Measurements from ENCODE around the gene NDUFS6. TPM values are rescaled to one million over a fixed set of nuclear protein-coding genes. Genes with fewer than 3 reads are reported as not detected.

The NDUFS6 gene
- total and polyA plus RNA-seq, 2 of the 8 experiments (the other 6 are each of a cell fraction or from before 2014, with no cell fraction given): 72.7 to 191 TPM

DNA sequence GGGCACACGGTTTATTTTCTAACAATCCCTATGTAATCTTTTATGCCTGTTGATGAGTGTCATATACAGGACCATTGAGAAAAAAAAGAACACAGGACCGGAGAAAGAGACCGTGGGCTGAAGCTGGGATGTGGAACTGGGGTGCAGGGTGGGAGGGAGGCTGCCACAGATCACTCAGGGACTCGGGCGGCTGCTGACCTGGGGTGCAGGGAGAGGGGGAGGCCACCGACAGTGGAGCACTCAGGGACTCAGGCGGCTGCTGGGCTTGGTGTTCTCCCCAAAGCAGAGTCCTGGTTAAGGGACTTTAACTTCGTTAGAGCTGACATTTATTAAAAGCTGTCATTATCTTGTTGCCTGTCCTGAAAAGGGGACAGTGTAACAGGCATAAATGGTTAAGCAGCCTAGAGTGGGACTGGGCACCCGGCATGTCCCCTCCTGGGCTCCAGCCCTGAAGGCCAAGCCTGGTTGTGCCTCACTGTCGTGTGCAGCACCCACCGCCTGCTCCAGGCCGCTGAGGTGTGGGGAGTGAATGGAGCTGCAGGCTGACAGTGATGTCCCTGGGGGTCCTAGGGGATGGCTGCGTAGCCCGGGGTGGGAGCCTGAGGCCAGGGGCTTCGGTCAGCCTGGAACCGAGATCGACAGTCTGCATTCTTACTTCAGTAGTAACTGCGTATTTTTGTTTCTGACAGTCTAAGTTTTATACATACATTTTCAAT is 14.0 kb downstream of the NDUFS6 start:
- FAIRE-seq (no peak), DNase-seq (ENCODE audit: low read depth in 1 of 2, low spot score in 2 of 2) (no peak)
- H3K23ac ChIP-seq (ENCODE audit: insufficient read length): no peak overlapping the region
- no peak overlapping the region for H2BK12ac ChIP-seq (ENCODE audit: low read depth, low read length)
- H3K27ac ChIP-seq (ENCODE audit: low read depth, low read length): no peak overlapping the region
- ChIA-PET CTCF (ENCODE audit: partially characterized antibody) (interaction anchor here (0.6 to 1.6 kb wide), 5 partner anchors 10 to 222 kb away, joined by 3 to 4 read pairs (median 3); no protein-coding TSS in a partner anchor), POLR2A (ENCODE audit: partially characterized antibody) (interaction anchor here (0.6 to 1.5 kb wide), 2 partner anchors 10 to 106 kb away, joined by 3 to 4 read pairs; no protein-coding TSS in a partner anchor)
- H3K36me3 ChIP-seq (ENCODE audit: control insufficient read depth in 2 of 4, insufficient read depth in 4 of 4, low read length in 3 of 4): peaks cover 18 to 54% (median 46%) of the 10 kb centered on the region in 4 experiments
- H4K5ac ChIP-seq (ENCODE audit: insufficient read length, low read depth, low read length): no peak overlapping the region
- no peak overlapping the region for H3K4me2 ChIP-seq (ENCODE audit: insufficient read depth in 1 of 2, low read depth in 2 of 2, low read length in 2 of 2)
- H3K56ac ChIP-seq (replicated peaks; ENCODE audit: insufficient read length, low read depth, low read length): no peak overlapping the region
- H4K8ac ChIP-seq (ENCODE audit: extremely low read depth, insufficient read depth, low read length): no peak overlapping the region
- no peaks in the 10 kb centered on the region for H3K23me2 ChIP-seq (ENCODE audit: low read depth, low read length)
- H2BK120ac ChIP-seq (replicated peaks; ENCODE audit: low read depth, low read length): no peak overlapping the region
- H4K20me1 ChIP-seq (replicated peaks in 1 of 2; ENCODE audit: control insufficient read depth in 1 of 2, insufficient read depth in 2 of 2, low read length in 2 of 2): peaks cover 3 to 19% of the 10 kb centered on the region in 2 experiments
- no peak overlapping the region for H2BK20ac ChIP-seq (ENCODE audit: low read length)
- H3K79me2 ChIP-seq (ENCODE audit: control insufficient read depth in 1 of 2, insufficient read depth in 2 of 2, low read length in 2 of 2): peaks cover 0 to 21% of the 10 kb centered on the region in 2 experiments; a peak in 2 of 4 replicates
- H2BK15ac ChIP-seq (ENCODE audit: low read length): no peak overlapping the region
- H3K4ac ChIP-seq (replicated peaks; ENCODE audit: insufficient read length, low read depth, low read length): no peak overlapping the region
- TF ChIP-seq RNF2 (IDR thresholded peaks at IDR 0.05; ENCODE audit: borderline replicate concordance, low read depth, low read length, missing control alignments, poor library complexity, severe bottlenecking) (no peak), TBP (IDR thresholded peaks at IDR 0.05; ENCODE audit: low read depth, low read length) (no peak), SRF (IDR thresholded peaks at IDR 0.05; ENCODE audit: low read depth, low read length) (no peak), SP1 (IDR thresholded peaks at IDR 0.05; ENCODE audit: low read depth, low read length) (no peak), BRCA1 (IDR thresholded peaks at IDR 0.05; ENCODE audit: low read depth, low read length) (no peak), GABPA (IDR thresholded peaks at IDR 0.05; ENCODE audit: borderline replicate concordance, insufficient read depth, low read length) (no peak), SIRT6 (IDR thresholded peaks at IDR 0.05; ENCODE audit: low read length) (no peak), FOSL1 (IDR thresholded peaks at IDR 0.05; ENCODE audit: insufficient read depth, low read depth, low read length) (no peak), PHF8 (conservative IDR thresholded peaks at IDR 0.05; ENCODE audit: low read depth, low read length) (no peak), JUN (IDR thresholded peaks at IDR 0.05; ENCODE audit: low read depth, low read length) (no peak), MAFK (IDR thresholded peaks at IDR 0.05; ENCODE audit: low read depth, low read length) (no peak), TEAD4 (IDR thresholded peaks at IDR 0.05; ENCODE audit: low read depth, low read length) (no peak), HDAC2 (IDR thresholded peaks at IDR 0.05; ENCODE audit: borderline replicate concordance in 1 of 2, low read depth in 2 of 2, low read length in 2 of 2) (no peak)
- H3K18ac ChIP-seq (ENCODE audit: extremely low read depth, low read length): no peak overlapping the region
- H2BK5ac ChIP-seq (ENCODE audit: low read depth, low read length): no peak overlapping the region
- H2AFZ ChIP-seq (ENCODE audit: low read length): no peak overlapping the region
- no peak overlapping the region for H4K91ac ChIP-seq (replicated peaks; ENCODE audit: insufficient read length, low read length)
- 89% methylated on average over 16 of the region's 18 CpGs; no CpG with 5 or more reads in 1 of the 2 experiments for WGBS, 2 experiments (ENCODE audit: extremely low coverage in 1 of 2, insufficient coverage in 1 of 2, insufficient read length in 1 of 2, insufficient replicate concordance in 2 of 2, low coverage in 1 of 2, low lambda C conversion rate in 2 of 2, missing lambda C conversion rate in 1 of 2)
- no peak overlapping the region for H2AK5ac ChIP-seq (ENCODE audit: low read depth, low read length)
- no peaks in the 10 kb centered on the region for H3K27me3 ChIP-seq (replicated peaks in 1 of 4; ENCODE audit: control insufficient read depth in 3 of 4, extremely low read depth in 1 of 4, insufficient read depth in 3 of 4, low read length in 3 of 4)
- peaks cover 4% of the 10 kb centered on the region for H3K79me1 ChIP-seq (ENCODE audit: low read depth, low read length)
- H3K4me3 ChIP-seq (ENCODE audit: extremely low read depth in 1 of 4, insufficient read depth in 2 of 4, low read depth in 3 of 4, low read length in 4 of 4): no peak overlapping the region
- H3K9ac ChIP-seq (replicated peaks in 1 of 4; ENCODE audit: extremely low read depth in 1 of 4, low read depth in 3 of 4, low read length in 3 of 4): no peak overlapping the region
- peaks cover 0 to 3% (median under 1%) of the 10 kb centered on the region in 4 experiments; a peak in 1 of 7 replicates for H3K4me1 ChIP-seq (replicated peaks in 1 of 4; ENCODE audit: control insufficient read depth in 3 of 4, insufficient read depth in 4 of 4, low read length in 3 of 4)
- H3K9me3 ChIP-seq (ENCODE audit: insufficient read depth in 2 of 2, low read depth in 1 of 2, low read length in 1 of 2): no peaks in the 10 kb centered on the region
- no peak overlapping the region for H3K14ac ChIP-seq (ENCODE audit: insufficient read length)
